VCaP (cell line): ENCODE results near the gene SMC1B.

Experiments used
- H3K27ac ChIP-seq: fragments of 450-650 bp; 2 replicates; pipeline ENCODE4 v1.5.1; 2017
- CTCF ChIP-seq: fragments of 450-650 bp; conservative IDR thresholded peaks from 2 replicates; pipeline ENCODE4 v1.5.1; 2017; ENCODE audit warnings: mild to moderate bottlenecking, moderate library complexity

Gene SMC1B

GRCh38 chr22:45316796-45317526 lies 96.4 kb downstream of the SMC1B start:
- H3K27ac ChIP-seq, result peak overlapping the region; percentile 75
- no peak for TF ChIP-seq CTCF

- H3K27ac ChIP-seq, result peak overlapping the region; percentile 75
- TF ChIP-seq CTCF, result no peak
Observed at GRCh38 chr22:45314786-45315185, 98.6 kb downstream of the SMC1B start.

GRCh38 chr22:45314054-45314721 lies 99.2 kb downstream of the SMC1B start:
- peak overlapping the region; percentile 75 for H3K27ac ChIP-seq
- no peak for TF ChIP-seq CTCF

GRCh38 chr22:45312856-45313255 lies 100.5 kb downstream of the SMC1B start:
- no peak for TF ChIP-seq CTCF
- peak overlapping the region; percentile 75 for H3K27ac ChIP-seq

- H3K27ac ChIP-seq, result no peak overlapping the region; the same call in 1 of the 2 replicates
- no peak for TF ChIP-seq CTCF
Observed at GRCh38 chr22:45312415-45312814, 101.0 kb downstream of the SMC1B start.

- no peak for TF ChIP-seq CTCF
- peak overlapping the region; percentile 90 for H3K27ac ChIP-seq
Observed at GRCh38 chr22:45310977-45311531, 102.3 kb downstream of the SMC1B start.

- TF ChIP-seq CTCF, result no peak
- H3K27ac ChIP-seq, result peak overlapping the region; percentile 90
Observed at GRCh38 chr22:45310331-45310976, 102.9 kb downstream of the SMC1B start.
